ENCODE results near the gene TUBA4A.

- no peak for TF ChIP-seq CTCF (optimal IDR thresholded peaks at IDR 0.05 in 1 of 3, IDR thresholded peaks at IDR 0.05 in 1 of 3, conservative IDR thresholded peaks at IDR 0.05 in 1 of 3; ENCODE audit: extremely low read depth in 1 of 3, insufficient read depth in 2 of 3, low read length in 3 of 3)
- TF ChIP-seq EZH2 (IDR thresholded peaks at IDR 0.05; ENCODE audit: low read length), result no peak
These were observed 4.9 kb downstream of the TUBA4A start for GRCh38 chr2:219248845-219249202.

Data from keratinocyte (primary cell).